Testis (tissue), 3 donors: ENCODE results near the gene ZNF784. TPM values are rescaled to one million over a fixed set of nuclear protein-coding genes. Genes with fewer than 3 reads are reported as not detected.

Experiments
- DNase-seq: peaks from one replicate; pipeline ENCODE4 v3.0.0-alpha.2; 2019
- H3K27ac ChIP-seq, 2 donors: fragments of 200-600 bp; sonication (generic); one replicate each; pipeline ENCODE4 v1.5.1; 2019
- H3K27me3 ChIP-seq: fragments of 200-600 bp; sonication (generic); one replicate; pipeline ENCODE4 v1.5.1; 2019
- H3K36me3 ChIP-seq: fragments of 200-600 bp; sonication (generic); one replicate; pipeline ENCODE4 v1.5.1; 2017; ENCODE audit warnings: low read depth; ENCODE audit errors: missing control alignments
- H3K4me1 ChIP-seq: fragments of 200-600 bp; sonication (generic); one replicate; pipeline ENCODE4 v1.5.1; 2019
- H3K4me3 ChIP-seq, 2 donors: fragments of 200-600 bp; sonication (generic); one replicate each; pipeline ENCODE4 v1.5.1; 2017 to 2019
- H3K9me3 ChIP-seq: fragments of 200-600 bp; sonication (generic); one replicate; pipeline ENCODE4 v1.5.1; 2017
- POLR2A ChIP-seq: fragments of 450-650 bp; IDR thresholded peaks from one replicate; pipeline ENCODE4 v1.6.1; 2017; ENCODE audit warnings: antibody characterized with exemption, mild to moderate bottlenecking, moderate library complexity
- WGBS, 2 donors: methylation state at CpG; one replicate each; pipeline ENCODE4 v1.1.5; 2018; 5-methylcytosine and 5-hydroxymethylcytosine counted together
- intact Hi-C: fragments of 100-400 bp; cut with DNase I; formaldehyde crosslinking; loops from one replicate; pipeline ENCODE4 v1.15.1; 2023; ENCODE audit warnings: low total_unique reads
- polyA plus RNA-seq: library from polyadenylated mRNA; stranded (reverse); fragments of 350-450 nt; fragmentation: Illumina TruSeq; extraction: RNeasy Lipid Tissue Mini Kit (QIAGEN cat#74804); gene quantifications from one replicate; pipeline ENCODE4 v1.2.3, GENCODE V29; 2014; ENCODE audit warnings: low read depth, low replicate concordance; ENCODE audit not compliant: insufficient read depth
- total RNA-seq, 2 donors: library from RNA; depleted of rRNA; stranded (reverse); fragments of >200 nt; gene quantifications; one replicate each; pipeline ENCODE4 v1.2.3, GENCODE V29; 2016
- TF ChIP-seq, protein P1 (sequence below), 3 experiments: fragments of 450-650 bp in 2 of 3; fragments of 200-600 bp in 1 of 3; sonication (generic) in 1 of 3; IDR thresholded peaks; one replicate each; pipeline ENCODE4 v1.5.1; 2016 to 2019; ENCODE audit warnings: antibody characterized with exemption in 3 of 3, mild to moderate bottlenecking in 2 of 3, moderate library complexity in 1 of 3

The ZNF784 gene
- total and polyA plus RNA-seq, 3 donors from 2014 or later, result 6.6 to 13.0 (median 10.3) TPM

DNA sequence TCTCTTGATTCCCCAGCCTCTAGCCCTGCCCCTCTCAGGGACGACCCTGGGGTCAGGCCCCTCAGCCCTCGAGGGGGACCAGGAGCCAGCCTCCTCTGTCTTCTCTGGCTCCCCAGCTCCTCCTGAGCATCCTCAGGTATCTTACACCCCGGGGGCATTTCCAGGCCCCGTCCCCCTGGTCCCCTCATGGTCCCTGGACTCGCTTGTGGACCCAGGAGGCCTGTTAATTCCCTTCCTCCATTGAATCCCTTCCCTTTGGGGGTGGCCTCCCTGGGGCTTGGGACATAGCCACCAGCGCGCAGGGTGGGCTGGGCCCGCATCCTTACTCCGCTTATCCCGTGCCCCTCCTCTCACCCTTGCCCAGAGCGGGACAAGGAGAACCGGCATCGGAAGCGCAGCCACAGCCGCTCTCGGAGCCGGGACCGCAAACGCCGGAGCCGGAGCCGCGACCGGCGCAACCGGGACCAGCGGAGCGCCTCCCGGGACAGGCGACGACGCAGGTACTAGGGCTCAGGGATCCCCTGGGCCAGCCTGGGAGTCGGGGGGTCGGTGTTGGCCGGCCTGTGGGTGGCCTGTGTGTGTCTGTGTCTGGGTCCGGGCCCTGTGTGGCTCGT is 34.6 kb upstream of the ZNF784 start:
- 79 to 80% methylated on average over 8 to 37 of the region's 37 CpGs for WGBS, 2 donors
- Histone ChIP-seq H3K27ac (peak overlapping the region; percentile 66 to 69), H3K4me1 (peaks cover 65% of the 10 kb centered on the region), H3K36me3 (no peaks in the 10 kb centered on the region), H3K9me3 (no peaks in the 10 kb centered on the region), H3K4me3 (no peak overlapping the region), H3K27me3 (no peaks in the 10 kb centered on the region)
- intact Hi-C loops, result no loop called here
- no peak for DNase-seq
- no peak for TF ChIP-seq POLR2A
- TF ChIP-seq, protein P1, sequence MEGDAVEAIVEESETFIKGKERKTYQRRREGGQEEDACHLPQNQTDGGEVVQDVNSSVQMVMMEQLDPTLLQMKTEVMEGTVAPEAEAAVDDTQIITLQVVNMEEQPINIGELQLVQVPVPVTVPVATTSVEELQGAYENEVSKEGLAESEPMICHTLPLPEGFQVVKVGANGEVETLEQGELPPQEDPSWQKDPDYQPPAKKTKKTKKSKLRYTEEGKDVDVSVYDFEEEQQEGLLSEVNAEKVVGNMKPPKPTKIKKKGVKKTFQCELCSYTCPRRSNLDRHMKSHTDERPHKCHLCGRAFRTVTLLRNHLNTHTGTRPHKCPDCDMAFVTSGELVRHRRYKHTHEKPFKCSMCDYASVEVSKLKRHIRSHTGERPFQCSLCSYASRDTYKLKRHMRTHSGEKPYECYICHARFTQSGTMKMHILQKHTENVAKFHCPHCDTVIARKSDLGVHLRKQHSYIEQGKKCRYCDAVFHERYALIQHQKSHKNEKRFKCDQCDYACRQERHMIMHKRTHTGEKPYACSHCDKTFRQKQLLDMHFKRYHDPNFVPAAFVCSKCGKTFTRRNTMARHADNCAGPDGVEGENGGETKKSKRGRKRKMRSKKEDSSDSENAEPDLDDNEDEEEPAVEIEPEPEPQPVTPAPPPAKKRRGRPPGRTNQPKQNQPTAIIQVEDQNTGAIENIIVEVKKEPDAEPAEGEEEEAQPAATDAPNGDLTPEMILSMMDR (IDR thresholded peaks at IDR 0.05), result no peak

DNA sequence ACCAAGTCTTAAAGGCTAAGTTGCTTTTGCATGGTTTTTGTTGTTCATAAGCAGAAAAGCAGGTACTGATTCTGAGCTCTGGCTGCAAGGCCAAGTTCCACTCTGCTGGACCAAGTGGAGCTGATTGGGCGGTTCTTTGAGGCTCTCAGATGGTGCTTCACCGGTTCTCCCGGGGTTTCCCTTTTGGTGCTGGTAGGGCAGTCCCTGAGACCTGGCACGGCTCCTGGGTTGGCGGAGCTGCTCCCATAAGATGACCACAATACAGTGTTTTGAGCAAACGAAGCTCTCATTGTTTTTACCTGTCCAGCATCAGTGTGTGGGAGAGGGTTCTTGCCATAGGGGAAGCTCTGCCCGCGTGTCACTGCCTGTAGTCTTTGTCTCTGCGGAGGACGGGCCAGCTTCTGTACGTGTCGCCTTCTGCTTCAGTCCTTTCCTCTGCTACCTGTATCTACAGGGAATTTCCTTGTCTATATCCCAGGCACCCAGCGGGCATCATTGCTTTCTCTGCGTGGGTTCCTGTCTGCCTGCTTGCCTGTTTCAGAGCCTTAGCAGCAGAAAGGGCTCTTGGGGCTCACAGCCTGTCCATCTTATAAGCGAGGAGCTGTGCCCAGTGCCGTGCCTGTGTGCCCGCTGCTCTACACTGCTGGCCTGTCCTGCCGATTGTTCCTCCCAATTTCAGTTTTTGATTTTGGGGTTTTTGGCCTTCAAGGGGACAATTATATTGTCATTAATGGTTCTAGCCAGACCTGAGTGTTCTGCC is 32.8 kb upstream of the ZNF784 start:
- TF ChIP-seq, protein P1 (IDR thresholded peaks at IDR 0.05), result no peak
- WGBS, 2 donors, result 23 to 26% methylated on average over 13 to 18 of the region's 18 CpGs
- intact Hi-C loops, result no loop called here
- Histone ChIP-seq H3K4me1 (peaks cover 58% of the 10 kb centered on the region), H3K4me3 (peak overlapping the region in 1 of 2 donors; percentile 82), H3K27ac (no peak overlapping the region), H3K36me3 (no peaks in the 10 kb centered on the region), H3K27me3 (no peaks in the 10 kb centered on the region), H3K9me3 (no peaks in the 10 kb centered on the region)
- DNase-seq, result no peak

DNA sequence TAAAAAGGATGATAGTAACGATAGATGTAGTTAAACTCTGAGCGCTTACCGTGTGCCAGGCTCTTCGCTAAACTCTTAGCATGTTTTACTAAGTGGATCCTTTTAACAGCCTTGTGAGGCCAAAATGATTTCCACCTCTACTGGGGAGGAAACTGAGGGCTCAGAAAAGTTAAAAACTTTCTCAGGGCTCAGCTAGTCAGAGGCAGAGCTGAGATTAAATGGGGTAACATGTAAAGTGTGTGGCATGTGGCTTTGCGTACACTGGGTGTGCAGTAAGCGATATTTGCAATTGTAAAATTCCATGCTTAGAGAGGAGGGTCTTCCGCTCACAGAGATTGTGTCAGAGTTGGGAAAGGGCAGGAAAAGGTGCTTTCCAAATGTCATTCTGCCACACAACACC is 32.2 kb upstream of the ZNF784 start:
- no peak overlapping the region for H3K27ac ChIP-seq
- no peaks in the 10 kb centered on the region for H3K9me3 ChIP-seq
- 31 to 39% methylated on average over 7 of the region's 7 CpGs for WGBS, 2 donors
- H3K4me3 ChIP-seq, result peak overlapping the region in 1 of 2 donors; percentile 82
- intact Hi-C loops, result no loop called here
- no peak for TF ChIP-seq POLR2A
- TF ChIP-seq, protein P1 (IDR thresholded peaks at IDR 0.05), result no peak
- H3K36me3 ChIP-seq, result no peaks in the 10 kb centered on the region
- H3K27me3 ChIP-seq, result no peaks in the 10 kb centered on the region
- peaks cover 55% of the 10 kb centered on the region for H3K4me1 ChIP-seq
- DNase-seq, result no peak

DNA sequence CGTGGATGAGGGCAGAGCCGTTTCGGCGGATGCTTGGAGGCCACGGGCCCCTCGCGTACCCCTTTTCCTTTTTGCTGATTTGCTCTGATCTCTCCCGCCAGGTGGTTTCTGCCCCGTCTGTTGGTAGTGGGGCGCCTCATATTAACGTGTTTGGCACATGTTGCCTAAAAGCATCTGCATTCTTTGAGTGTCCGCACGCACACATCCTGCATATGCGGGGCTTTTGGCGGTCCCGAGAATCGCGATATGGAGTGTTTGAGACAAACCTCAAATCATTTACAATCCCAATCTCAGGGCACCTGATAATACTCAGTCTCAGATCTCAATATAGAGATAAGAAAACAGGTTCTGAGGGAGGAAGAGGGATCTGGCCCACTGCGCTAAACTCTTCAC is 31.3 kb upstream of the ZNF784 start:
- 0 to 1% methylated on average over 19 of the region's 19 CpGs for WGBS, 2 donors
- peak overlapping the region; percentile 82 to 97 for H3K4me3 ChIP-seq
- TF ChIP-seq POLR2A, result no peak
- TF ChIP-seq, protein P1 (IDR thresholded peaks at IDR 0.05), result no peak
- no peaks in the 10 kb centered on the region for H3K9me3 ChIP-seq
- intact Hi-C loops, result no loop called here
- DNase-seq, result no peak
- H3K27me3 ChIP-seq, result no peaks in the 10 kb centered on the region
- H3K4me1 ChIP-seq, result peaks cover 49% of the 10 kb centered on the region
- H3K36me3 ChIP-seq, result no peaks in the 10 kb centered on the region
- H3K27ac ChIP-seq, result peak overlapping the region; percentile 96 to 100
